SIG-M5 treated with dmso at 0.1 percent for 504 hours (cell line): ENCODE measurements around the gene EVA1A.

ENCODE experiments used
- DNase-seq: peaks from one replicate; lab custom pipeline; 2025; ENCODE audit not compliant: unreplicated experiment; lab: John Stamatoyannopoulos, UW

Gene EVA1A

GRCh38 chr2:75564026-75564688 is 3.4 kb upstream of the EVA1A start:
- DNase-seq = no peak

DNA sequence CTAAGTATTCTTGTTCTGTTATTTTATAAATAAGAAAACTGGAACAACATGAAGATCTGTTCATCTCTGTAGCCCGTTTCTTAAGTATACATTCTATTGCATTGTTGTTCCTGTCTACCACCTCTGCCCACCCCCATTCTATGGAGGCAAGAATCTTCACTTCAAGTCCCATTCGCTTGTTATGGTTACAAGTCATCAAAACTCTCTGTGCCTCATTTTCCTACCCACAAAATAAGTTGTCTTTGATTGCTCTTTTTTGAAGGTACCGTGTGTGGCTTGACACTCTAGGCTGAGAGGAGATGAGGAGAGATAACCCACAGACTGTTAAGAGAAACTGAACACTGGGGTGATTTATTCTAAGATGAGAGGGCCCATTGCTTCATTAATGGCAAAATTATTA is 2.9 kb upstream of the EVA1A start:
- DNase-seq = no peak

- no peak for DNase-seq
Observed at GRCh38 chr2:75562513-75562864, 1.8 kb upstream of the EVA1A start.

DNA sequence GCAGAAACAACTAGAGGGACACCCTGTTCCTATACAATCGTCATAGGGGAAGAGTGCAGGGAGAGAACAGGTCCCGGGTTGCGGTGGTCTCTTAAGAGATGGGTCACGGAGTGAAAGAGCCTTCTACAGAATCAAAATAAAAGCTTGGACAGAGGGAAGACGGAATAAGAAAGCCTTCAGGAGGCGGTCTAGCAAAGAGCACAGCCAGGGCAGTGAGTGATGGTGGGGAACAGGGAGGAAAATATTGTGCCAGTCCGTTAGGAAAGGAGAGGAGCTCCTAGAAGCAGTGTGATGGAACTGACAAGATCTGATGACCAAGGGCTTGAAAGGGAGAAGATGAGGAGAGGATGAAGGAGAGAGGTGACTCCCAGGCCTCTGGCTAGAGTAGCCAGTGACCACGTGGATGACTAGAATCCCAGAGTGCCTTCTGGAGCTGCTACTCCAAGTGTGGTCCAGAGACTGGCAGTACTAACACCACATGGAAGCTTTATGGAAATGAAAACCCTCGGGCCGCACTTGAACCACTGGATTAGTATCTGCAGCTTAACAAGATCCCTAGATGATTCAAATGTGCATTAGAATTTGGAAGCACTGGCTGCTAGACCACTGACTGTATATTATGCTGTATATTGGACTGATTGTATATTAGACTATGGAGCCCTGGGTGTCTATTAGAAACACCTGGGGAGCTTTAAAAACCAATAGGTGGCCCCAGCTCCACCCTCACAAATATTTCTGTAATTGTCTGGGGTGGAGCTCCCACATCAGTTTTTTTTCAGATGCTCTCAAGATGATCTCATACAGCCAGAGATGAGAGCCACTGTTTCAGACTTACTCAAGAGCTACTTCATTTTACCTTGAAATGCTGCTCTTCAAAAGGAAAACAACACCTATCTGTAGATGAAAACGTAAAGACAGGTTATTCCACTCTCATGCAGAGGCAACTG is 1.1 kb upstream of the EVA1A start:
- DNase-seq = no peak

DNA sequence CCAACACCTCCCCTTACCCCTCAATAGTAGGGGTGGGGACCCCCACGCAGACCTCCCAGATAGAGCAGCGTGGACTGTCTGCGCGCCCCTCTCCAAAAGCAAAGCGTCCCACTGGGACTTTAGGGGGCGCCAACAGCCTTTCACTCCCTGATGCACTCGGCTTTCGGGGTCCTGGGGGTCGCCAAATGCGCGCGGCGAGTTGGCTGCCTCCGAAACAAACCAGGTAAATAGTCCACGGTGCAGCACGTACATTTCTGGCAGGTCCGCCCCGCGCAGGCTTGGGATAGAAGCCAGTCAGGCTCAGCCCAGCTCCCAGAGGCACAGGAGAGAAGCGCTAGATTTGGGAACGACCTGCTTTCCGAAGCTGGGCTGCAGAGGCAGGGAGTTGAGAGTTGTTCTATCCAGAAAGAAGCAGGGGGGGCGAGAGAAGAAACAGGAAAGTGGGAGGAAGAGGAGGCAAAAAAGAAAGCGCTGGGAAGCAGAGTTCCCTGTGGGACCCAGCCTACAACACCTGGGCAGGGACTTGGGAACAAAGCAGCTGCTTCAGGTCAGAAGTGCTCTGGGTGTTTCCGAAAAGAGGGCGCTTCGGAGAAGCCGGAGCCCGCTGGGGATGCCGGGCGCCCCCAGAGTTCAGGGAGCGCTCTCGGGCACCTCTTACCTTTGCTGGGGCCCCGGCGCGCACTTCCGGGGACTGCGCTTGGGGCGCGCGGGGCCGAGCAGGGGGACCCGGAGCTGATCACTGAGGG is 544 bp downstream of the EVA1A start:
- no peak for DNase-seq

DNA sequence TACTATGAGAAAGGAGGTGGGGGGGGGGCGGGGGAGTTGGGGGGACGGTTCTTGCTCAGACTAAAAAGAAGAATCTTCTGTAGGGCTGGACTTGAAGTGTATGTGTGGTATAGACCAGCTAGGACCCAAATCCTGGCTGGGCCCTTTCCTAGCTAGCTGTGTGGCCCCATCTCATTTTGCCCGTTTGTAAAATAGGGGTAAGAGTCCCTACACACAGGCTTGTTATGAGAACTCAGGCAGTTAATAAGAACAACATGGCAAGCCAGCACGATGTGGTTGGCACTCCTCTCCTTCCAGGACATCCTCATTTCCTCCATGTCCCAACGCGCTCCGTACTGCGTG is 1.1 kb downstream of the EVA1A start:
- no peak for DNase-seq

DNA sequence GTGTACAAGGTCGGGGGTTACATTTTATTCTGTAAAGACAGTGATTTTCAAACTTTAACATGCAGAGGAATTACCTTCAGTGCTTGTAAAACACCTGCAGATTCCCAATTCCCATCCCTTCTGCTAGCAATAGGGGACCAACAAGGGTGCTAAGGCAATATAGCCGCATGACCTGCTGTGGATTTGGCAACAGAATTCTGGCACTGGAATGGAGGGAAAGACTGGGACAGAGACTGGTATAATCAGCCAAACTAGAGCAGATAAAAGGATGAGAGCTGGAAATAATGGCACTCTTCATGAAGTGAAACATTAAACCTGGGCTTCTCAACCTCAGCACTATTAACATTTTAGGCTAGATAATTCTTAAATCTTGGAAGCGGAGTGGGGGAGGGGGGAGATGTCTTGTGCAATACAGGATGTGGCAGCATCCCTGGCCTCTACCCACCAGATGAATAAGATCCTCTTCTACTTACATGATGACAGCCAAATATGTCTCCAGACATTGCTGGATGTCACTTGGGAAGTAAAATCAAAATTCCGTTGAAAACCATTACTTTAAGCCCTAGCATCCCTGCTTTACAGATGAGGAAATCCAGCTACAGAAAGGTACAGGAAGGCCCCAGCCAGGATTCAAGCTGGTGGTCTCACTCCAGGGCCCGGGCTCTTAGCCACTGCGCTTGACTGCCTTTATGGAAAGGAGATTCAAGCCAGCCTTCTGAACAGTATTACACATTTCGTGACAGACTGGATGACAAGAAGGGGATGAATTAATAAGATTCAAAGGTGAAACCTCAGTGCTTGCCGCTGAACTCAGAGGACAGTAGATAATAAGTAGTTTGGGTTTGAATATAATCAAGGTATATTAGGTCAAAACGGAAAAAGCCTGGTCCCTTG is 1.7 kb downstream of the EVA1A start:
- DNase-seq = no peak

GRCh38 chr2:75558136-75558535 is 2.6 kb downstream of the EVA1A start:
- DNase-seq = no peak

- DNase-seq = no peak
Observed at GRCh38 chr2:75557474-75558133, 3.1 kb downstream of the EVA1A start.

DNA sequence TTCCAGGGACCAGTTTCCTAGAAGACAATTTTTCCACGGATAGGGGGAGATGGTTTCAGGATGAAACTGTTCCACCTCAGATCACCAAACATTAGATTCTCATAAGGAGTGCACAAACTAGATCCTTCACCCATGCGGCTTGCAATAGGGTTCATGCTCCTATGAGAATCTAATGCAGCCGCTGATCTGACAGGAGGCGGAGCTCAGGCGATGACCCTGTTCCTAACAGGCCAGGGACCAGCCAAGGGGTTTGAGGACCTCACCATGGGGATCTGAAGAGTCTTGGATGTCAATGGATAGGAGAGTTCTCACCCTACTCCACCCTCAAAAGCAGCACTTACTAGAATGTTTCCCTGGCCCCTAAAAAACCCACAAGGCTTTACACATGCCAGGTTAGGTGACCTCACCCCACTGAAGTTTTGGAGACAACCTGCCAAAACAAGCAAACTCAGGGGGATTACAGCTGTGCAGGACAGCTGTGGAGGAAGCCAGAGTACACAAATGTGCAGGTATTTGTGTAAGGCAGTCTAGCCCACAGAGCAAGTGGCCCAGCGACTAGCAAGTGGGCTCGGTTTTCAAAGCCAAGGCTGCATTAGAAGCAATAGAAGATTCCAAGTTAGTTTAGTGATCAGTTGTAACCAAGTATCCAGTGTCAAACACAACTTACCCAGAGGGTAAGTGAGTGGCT is 3.9 kb downstream of the EVA1A start:
- DNase-seq = no peak

DNA sequence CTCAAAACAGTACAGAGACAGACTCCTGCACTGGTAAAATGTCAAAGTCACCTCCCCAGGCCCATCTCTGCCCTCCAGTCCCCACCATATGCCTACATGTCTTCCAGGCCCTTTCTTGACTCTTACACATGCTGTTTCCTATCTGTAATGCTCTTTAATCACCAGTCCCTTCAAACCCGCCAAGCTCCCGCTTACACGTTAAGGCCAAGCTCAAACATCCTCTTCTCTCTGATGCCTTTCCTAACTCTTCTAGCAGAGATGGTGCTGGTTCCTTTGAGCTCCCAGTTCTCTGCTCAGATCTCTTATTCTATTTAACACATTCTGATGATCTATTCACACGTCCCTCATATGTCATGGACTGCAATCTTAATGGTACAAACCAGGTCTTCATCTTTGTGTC is 5.0 kb downstream of the EVA1A start:
- no peak for DNase-seq

DNA sequence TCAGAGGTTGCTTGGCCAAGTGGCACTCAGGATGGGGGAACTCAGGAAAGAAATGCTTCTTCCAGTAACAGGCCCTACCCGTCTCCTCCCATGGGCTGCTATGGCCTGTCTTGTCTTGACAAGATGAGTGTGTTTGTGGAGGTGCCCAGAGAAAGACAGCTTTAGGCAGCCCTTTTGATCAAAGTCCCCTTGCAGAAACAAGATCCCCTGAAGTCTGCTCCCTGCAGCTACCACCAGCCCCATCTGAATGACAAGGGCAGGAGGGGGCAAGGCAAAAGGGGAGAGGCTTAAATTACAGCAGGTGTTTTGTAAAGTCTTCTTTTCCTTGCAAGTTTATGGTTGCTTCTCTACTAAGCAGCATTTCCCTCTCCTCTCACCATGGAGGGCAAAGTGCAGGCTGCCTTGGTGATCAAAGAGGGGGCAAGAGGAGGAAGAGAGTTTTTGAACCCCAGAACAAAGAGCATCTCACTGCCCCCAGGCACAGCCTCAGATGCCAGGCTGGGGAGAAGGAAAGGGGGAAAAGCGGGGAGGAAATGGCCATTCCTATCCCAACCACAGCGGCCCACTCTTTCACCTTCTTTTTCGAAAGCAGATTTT is 6.7 kb downstream of the EVA1A start:
- DNase-seq = no peak

DNA sequence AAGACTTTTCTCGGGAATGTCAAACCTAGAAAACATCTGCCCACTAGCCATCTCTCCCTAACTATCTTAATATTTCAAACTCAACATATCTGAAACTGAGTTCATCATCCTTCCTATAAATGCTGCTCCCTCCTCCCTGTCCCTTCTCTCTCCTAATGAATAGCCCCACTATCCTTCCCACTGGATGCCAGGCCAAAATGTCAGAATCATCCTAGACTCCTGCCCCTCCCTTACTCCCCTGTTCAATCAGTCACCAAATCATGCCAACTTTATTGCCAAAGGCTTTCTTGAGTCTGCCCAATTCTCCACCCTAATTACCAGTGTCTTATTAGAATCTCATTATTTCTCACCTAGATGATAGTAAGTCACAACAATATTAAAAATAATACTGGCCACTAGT is 8.5 kb downstream of the EVA1A start:
- DNase-seq = no peak

GRCh38 chr2:75551434-75551833 is 9.3 kb downstream of the EVA1A start:
- DNase-seq = no peak

GRCh38 chr2:75549401-75550253 is 11.1 kb downstream of the EVA1A start:
- peak; percentile 48 for DNase-seq

DNA sequence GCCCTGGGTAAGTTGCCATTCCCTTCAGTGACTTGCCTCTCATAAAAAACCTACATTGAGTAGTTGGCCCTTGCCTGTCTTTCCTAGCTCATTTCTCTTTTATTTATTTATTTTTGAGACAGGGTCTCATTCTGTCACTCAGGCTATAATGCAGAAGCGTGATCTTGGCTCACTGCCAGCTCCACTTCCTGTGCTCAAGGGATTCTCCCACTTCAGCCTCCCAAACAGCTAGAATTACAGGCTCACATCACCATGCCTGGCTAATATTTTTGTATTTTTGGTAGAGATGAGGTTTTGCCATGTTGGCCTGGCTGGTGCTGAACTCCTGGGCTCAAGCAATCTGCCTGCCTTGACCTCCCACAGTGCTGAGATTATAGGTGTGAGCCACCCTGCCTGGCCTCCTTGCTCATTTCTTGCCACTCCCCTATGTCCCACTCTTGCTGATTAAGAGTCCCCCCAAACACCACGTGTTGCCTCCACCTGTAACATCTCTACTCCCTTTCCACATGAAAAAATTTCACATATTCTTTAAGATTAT is 12.6 kb downstream of the EVA1A start:
- no peak for DNase-seq

DNA sequence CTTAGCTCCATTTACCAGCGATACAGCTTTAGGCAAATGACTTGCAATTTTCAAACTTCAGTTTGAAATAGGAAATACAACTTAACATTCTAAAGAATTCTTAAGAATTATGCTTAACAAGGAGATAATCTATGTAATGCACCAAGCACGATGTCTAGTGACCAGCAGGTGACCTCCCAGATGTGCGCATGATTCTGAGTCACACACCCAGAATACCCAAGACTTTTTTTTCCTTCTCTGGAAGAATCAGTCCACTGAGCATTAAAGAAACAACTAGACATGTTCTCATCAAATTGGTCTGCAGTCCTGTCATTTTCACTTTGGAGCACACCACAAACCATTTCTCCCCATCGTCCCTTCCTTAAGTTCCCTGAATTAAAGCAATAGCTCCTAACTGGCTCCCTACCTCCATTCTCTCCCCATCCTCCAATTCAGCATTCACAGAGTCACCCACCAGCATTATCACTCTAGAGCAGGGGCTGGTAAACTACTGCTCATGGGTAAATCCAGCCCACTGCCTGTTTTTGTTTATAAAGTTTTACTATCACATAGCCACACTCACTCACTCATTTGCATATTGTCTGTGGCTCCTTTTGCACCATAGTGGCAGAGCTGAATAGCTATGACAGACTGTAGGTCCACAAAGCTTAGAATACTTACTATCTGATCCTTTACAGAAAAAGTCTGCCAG is 13.2 kb downstream of the EVA1A start:
- no peak for DNase-seq

- DNase-seq = no peak
Observed at GRCh38 chr2:75545922-75546321, 14.8 kb downstream of the EVA1A start.
